HG03460 (cell line): ENCODE data around the gene HS6ST3.

Source experiments
- ATAC-seq: cut with Tn5 transposase; IDR thresholded peaks from one replicate; pipeline ENCODE4 v1.9.1; 2021; ENCODE audit not compliant: unreplicated experiment

Gene HS6ST3

DNA sequence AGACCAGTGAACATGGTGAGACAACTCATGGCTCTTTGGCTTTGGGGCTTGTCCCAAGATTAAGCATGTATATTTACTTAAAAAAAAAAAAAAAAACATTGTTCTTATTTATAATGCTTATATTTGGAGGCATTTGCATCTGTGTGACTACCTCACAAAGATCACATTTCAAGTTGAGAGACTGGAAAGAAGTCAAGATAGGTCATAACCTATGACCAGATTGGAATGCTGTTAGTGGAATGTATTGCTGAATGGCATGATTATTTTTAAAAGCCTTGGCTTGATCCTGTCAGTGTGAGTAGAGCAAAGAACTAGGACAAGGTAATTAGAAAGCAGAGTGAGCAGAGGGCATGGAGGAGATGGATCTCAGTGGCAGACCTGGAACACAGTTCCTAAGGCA, 689.8 kb downstream of the HS6ST3 start:
- ATAC-seq: no peak

DNA sequence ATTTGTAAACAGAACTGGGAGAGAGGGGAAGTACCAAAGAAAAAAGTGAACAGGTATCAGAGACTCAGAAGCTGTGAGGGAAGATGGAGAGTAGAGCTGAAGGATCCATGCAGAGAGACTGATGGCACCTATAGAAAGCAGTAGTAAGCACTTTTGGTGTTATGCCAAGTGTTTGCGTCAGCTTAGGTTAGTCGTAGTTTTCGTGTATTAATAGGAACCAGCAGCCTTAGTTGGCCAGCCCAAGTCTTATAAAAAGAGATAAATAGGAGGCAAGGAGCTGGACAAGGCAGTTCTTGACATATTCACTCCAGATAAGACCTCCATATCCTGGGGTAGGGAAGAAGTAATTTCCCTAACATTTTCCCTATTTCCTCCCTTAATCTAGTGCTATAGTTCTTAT, 690.2 kb downstream of the HS6ST3 start:
- ATAC-seq: no peak

- ATAC-seq: no peak
These were observed 691.2 kb downstream of the HS6ST3 start for GRCh38 chr13:96781141-96781540.

- no peak for ATAC-seq
These were observed 692.3 kb downstream of the HS6ST3 start for GRCh38 chr13:96782186-96782585.

DNA sequence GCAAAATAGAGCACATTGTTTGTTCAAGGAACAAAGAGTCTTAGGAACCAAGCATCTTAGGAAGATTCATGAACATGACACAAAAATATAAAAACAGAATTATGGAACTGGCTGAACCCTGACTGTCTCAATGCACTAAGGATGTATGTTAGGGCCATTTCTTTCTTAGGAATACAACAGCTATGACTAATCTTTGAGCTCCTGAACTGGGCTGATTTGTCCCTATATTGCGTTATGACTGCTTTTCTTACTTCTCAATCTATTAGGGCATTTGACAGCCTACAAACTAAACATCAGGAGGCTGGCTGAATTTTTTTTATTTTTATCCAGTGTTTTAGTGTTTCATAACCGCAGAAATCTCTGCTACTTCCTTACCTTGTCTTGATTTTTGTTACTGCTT, 693.1 kb downstream of the HS6ST3 start:
- ATAC-seq: no peak

DNA sequence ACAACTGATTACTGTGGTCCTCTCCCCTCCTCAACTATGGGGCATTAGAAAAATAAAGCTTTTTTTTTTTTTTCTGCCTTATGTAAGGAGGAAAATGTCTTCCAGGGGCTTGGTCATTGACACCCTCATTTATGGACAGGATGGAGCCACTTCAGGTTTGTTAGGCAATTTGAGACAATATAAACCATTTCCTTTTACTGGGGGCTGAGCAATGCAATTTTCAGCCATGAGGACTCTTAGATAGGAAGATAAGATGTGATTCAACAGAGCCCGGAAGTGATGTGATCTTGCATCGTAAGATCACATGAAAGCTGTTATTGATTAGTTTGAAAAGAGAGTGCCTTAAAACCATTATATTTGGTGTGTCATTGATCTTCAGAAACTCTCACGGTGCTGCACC, 693.6 kb downstream of the HS6ST3 start:
- no peak for ATAC-seq

GRCh38 chr13:96785986-96786385, 696.1 kb downstream of the HS6ST3 start:
- no peak for ATAC-seq

DNA sequence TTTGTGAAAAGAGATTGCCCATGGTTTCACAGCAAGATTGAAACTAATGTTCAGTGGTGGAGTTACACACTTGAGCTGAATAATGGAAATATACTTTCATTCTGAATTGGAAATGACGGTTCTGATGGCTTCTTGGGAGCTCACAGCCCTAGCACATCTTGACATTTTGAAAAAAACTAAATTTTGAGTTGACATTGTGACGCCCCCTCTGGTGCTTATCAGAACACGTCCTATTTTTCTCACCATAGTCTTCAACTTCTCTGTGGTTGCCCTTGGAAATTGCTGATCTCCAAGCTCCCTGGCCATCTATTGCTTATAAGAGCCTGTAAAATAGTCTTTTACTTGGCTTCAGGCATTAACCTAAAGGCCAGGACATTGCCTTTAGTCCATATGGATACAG, 702.3 kb downstream of the HS6ST3 start:
- ATAC-seq: no peak

GRCh38 chr13:96792736-96793403, 703.0 kb downstream of the HS6ST3 start:
- ATAC-seq: no peak

GRCh38 chr13:96793404-96793755, 703.5 kb downstream of the HS6ST3 start:
- ATAC-seq: no peak

DNA sequence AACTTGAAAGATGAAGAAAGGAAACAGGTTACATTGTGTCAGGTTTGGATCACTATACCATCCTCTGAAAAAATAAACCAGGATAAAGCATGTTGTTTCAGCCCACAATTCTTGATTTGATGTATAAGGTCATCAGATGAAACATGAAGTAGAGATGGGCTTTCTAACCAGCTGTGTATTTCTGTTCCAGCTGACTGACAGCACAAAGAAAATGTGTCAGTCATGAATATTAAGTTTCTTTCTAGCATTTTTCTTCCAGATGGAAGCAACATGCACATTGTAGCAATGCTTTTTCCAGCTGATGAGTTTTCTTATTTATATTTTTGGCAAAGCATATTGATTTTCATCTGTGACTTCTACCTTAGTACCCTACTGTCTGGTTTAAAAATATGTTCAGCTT, 704.8 kb downstream of the HS6ST3 start:
- ATAC-seq: no peak

GRCh38 chr13:96795670-96796069, 705.8 kb downstream of the HS6ST3 start:
- no peak for ATAC-seq

GRCh38 chr13:96796091-96796633, 706.3 kb downstream of the HS6ST3 start:
- ATAC-seq: no peak

- no peak for ATAC-seq
These were observed 707.2 kb downstream of the HS6ST3 start for GRCh38 chr13:96797136-96797535.

GRCh38 chr13:96803456-96804100, 713.7 kb downstream of the HS6ST3 start:
- no peak for ATAC-seq

GRCh38 chr13:96804174-96804573, 714.3 kb downstream of the HS6ST3 start:
- ATAC-seq: no peak

DNA sequence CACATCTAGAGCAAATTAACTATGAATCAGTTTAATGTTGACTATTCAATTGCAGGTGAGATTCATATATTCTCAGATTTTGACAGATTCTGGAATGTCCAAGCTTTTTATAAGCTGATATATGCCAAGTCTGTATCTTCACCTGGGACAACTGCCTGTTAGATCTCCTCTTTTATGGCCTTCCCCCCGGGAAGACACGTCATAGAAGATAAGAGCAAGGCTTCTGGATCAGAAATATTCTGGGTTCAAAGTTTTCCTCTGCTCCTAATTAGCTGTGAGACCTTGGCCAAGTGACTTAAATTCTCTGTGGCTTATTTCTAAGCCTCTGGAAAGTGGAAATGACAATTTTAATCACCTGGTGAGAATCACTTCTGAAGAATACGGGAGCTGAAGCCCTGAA, 716.8 kb downstream of the HS6ST3 start:
- no peak for ATAC-seq

GRCh38 chr13:96809366-96810096, 719.6 kb downstream of the HS6ST3 start:
- ATAC-seq: no peak

DNA sequence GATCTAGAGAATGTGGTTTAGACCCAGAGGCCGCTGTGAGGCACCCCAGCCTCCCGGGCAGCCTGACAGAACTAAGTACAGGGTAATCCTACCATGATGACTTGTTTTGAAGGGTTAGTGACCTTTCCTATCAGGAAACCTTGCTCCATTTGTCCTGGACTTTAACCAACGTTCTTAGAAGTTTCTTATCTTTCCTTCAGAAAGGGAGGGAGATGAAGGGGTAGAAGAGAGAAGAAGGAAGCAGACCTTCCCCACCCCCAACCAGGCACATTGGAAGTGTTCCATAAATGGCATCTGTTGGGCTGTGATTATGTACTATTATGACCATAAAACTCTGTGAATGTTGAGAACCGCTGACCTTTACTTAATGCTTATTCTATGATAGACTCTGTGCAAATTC, 720.2 kb downstream of the HS6ST3 start:
- ATAC-seq: no peak

DNA sequence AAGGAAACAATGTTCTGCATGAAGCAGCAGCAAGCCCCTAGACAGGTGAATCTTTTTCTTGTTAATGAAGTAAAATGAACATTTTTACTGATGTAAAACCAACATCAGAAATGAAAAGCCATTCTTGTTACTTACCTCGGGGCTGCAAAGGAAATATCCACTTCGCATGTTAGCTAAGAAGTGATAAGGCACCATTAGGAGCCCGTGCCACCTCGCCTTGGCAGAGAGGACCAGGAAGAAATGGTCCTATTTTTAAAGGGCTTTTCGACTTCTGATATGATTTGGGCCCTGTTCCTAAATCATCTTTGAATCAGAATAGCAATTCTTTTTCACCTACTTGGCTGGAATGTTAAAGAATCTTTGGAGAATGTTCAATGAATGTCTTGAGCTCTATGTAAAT, 721.1 kb downstream of the HS6ST3 start:
- no peak for ATAC-seq

DNA sequence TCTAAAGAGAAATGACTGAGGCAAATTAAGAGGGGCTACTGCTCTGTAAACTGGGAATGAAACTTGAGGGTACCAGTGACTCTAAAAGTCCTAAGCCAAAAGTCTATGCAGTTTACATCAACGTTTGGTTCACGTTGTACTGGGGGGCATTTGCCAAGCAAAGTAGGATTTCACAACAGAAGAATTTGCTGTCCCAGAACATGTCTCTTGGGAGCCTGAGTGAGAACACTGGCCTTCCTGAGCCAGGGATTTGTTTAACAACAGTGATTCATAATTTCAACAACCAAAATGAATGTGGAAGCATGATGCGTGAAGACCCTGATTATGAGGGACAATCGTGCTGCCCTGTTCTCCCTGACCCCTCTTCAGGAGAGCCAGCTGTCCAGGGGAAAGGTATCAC, 726.4 kb downstream of the HS6ST3 start:
- ATAC-seq: no peak

DNA sequence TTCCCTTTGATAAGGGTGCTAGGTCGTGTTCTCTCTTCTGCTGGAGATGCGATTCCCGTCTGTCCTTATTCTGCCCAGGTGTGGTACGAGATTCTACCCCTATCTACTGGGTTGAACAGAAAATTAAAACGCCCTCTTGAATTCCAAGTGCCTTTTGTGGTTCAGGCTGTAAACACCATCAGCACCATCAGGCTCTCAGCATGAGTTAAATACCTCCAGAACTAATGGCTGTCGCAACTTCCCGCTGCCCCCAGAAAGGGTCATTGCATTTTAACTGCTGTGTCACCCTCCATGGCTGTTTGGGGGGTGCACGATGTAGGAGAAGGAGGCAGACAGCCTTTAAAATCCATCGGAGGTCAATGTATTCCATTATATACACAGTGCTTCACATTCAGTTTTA, 727.0 kb downstream of the HS6ST3 start:
- ATAC-seq: no peak
